HG03432 (cell line): Measurements from ENCODE around the gene NUP214.
A peak's percentile ranks its signal among the peaks of the same experiment; 100 is the strongest.

Experiments
- ATAC-seq: cut with Tn5 transposase; IDR thresholded peaks from one replicate; pipeline ENCODE4 v1.9.1; 2021; ENCODE audit warnings: mild to moderate bottlenecking, moderate library complexity; ENCODE audit not compliant: unreplicated experiment

NUP214 gene

GRCh38 chr9:131125288-131126058, at the start of gene NUP214:
NUP214 (plus strand) TSS chr9:131125586; CDS start chr9:131125705, 119 bp downstream.
- peak; percentile 96 for ATAC-seq

- no peak for ATAC-seq
Observed at GRCh38 chr9:131076347-131077195, 48.8 kb upstream of the NUP214 start.

- no peak for ATAC-seq
Observed at GRCh38 chr9:131078427-131079366, 46.7 kb upstream of the NUP214 start.

- no peak for ATAC-seq
Observed at GRCh38 chr9:131080589-131080988, 44.8 kb upstream of the NUP214 start.

- ATAC-seq = no peak
Observed at GRCh38 chr9:131081868-131082267, 43.5 kb upstream of the NUP214 start.

GRCh38 chr9:131082774-131083512, 42.4 kb upstream of the NUP214 start:
- ATAC-seq = no peak

GRCh38 chr9:131084661-131085369, 40.6 kb upstream of the NUP214 start:
- no peak for ATAC-seq

GRCh38 chr9:131085370-131086122, 39.8 kb upstream of the NUP214 start:
- no peak for ATAC-seq

- ATAC-seq = no peak
Observed at GRCh38 chr9:131087354-131087893, 38.0 kb upstream of the NUP214 start.

- no peak for ATAC-seq
Observed at GRCh38 chr9:131090025-131090787, 35.2 kb upstream of the NUP214 start.

GRCh38 chr9:131091352-131091992, 33.9 kb upstream of the NUP214 start:
- ATAC-seq = no peak

- ATAC-seq = no peak
Observed at GRCh38 chr9:131092030-131092429, 33.4 kb upstream of the NUP214 start.

- ATAC-seq = no peak
Observed at GRCh38 chr9:131092548-131093440, 32.6 kb upstream of the NUP214 start.

GRCh38 chr9:131094015-131094414, 31.4 kb upstream of the NUP214 start:
- ATAC-seq = no peak

GRCh38 chr9:131094622-131095021, 30.8 kb upstream of the NUP214 start:
- ATAC-seq = no peak

GRCh38 chr9:131095666-131096268, 29.6 kb upstream of the NUP214 start:
- no peak for ATAC-seq
